Dedifferentiated amniotic fluid mesenchymal stem cell (primary cell): ENCODE data around the gene P2RX6.
"Not testable (repeated sequence)": the region's sequence is repeated elsewhere in the genome, so short reads cannot be mapped to it uniquely, and the experiment has no call there.

Experiments used
- DNase-seq: peaks from one replicate; pipeline ENCODE4 v3.0.0-alpha.2; 2016; ENCODE audit errors: extremely low spot score

Gene P2RX6

DNA sequence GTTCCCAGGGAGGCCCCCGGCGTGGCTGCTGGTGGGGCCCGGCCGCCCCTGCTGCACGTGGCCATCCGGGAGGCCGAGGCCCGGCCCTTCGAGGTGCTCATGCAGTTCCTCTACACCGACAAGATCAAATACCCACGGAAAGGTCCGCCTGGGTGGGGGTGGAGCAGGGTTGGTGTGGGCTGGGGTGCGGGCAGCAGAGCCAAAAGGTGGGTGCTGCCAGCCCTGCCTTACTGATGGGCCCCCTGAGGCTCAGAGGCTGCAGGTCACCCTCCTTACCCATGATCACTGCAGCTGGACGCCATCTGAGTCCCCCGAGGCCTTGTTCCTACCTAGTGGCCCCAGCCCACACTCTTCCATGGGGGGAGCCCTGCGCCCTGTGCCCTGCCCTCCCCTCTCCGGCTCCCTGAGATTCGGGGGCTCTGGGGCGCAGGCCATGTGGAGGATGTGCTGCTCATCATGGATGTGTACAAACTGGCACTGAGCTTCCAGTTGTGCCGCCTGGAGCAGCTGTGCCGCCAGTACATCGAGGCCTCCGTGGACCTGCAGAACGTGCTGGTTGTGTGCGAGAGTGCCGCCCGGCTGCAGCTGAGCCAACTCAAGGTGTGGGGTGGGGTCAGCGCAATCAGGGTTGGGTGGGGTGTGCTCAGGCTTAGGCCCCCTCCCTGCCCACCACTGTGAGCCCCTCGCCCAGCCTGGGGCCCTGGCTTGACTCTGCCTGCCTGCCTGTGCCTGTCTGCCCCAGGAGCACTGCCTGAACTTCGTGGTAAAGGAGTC lies 20.6 kb upstream of the P2RX6 start:
- no peak for DNase-seq

DNA sequence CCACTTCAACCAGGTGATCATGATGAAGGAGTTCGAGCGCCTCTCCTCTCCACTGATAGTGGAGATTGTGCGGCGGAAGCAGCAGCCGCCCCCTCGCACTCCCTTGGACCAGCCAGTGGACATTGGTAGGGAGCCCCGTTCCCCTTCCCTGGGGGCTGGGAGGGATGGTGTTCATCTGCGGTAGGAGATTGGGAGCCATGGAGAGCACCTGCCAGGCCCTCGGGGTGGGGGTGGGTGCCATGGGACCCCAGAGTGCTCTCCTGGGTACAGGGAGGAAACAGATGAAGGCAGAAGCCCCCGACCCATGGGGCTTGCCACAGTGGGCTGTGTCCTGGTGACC lies 20.1 kb upstream of the P2RX6 start:
- DNase-seq, result no peak

GRCh38 chr22:20995329-20996030 lies 19.5 kb upstream of the P2RX6 start:
- no peak for DNase-seq

- DNase-seq, result no peak
These were observed 18.9 kb upstream of the P2RX6 start for GRCh38 chr22:20996031-20996410.

DNA sequence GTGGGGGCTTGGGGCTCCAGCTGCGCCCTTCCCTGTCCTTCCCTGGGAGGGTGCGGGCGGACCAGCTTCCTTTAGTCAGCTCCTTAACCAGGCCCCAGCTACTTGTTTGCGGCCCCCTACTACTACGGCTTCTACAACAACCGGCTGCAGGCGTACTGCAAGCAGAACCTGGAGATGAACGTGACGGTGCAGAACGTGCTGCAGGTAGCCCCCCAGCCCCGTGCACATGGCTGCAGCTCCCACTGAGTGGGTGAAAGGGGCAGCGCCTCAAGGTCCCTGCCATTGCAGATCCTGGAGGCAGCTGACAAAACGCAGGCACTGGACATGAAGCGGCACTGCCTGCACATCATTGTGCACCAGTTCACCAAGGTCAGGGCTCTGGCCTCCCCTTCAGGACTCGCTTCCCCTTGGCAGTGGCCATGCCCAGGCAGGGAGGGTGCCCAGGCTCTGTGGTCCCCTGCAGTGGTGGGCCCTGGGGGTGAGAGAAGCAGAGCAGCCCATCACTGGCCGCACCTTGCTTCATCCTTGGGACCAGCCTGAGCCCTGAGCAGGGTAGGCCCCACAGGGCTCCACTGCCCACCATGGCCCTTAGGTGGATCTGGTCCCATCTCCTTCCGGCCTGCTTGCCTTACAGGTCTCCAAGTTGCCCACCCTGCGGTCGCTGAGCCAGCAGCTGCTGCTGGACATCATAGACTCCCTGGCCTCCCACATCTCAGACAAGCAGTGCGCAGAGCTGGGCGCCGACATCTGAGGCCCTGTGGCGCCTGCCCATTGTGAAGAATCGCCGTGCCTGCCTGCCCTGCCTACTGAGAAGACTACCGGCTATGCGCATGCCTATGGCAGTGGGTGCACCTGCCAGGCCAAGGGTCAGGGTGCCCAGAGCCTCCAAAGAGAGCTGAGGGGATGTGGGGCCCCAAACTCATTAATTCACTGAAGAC lies 18.1 kb upstream of the P2RX6 start:
- DNase-seq, result no peak

DNA sequence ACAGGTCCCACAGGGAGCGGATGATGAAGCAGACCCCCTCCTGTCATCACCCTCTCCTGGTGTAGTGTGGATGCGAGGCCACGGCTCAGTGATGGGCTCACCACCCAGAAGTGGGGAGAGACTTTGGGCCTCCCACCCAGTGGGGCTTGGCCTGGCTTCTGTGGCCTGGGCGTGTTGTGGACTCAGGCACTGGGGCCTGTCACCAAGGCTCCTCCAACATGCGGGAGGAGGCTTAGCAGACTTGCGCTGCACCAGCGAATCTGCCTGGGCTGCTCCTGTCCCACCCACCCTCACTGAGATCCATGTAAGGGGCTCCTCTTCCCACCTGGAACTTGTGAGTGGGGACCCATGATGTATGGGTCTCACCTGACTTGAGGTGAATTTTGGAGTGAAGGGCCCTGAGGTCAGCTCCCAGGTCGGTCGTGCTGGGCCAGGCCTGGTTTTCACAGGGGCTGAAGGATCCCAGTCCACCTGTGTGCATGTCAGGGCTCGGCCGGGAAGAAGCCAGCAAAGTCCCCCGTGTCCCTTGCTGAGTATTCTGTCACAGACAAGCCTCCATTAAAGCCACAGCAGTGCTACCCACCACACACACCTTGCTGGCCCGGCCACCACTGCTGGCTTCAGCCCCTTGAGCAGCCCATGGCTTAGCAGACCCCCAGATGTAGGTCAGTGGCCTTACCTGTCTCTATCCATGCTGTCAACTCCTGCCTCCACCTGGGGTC lies 17.3 kb upstream of the P2RX6 start:
- DNase-seq, result no peak

- DNase-seq, result no peak
These were observed 16.3 kb upstream of the P2RX6 start for GRCh38 chr22:20998411-20999336.

DNA sequence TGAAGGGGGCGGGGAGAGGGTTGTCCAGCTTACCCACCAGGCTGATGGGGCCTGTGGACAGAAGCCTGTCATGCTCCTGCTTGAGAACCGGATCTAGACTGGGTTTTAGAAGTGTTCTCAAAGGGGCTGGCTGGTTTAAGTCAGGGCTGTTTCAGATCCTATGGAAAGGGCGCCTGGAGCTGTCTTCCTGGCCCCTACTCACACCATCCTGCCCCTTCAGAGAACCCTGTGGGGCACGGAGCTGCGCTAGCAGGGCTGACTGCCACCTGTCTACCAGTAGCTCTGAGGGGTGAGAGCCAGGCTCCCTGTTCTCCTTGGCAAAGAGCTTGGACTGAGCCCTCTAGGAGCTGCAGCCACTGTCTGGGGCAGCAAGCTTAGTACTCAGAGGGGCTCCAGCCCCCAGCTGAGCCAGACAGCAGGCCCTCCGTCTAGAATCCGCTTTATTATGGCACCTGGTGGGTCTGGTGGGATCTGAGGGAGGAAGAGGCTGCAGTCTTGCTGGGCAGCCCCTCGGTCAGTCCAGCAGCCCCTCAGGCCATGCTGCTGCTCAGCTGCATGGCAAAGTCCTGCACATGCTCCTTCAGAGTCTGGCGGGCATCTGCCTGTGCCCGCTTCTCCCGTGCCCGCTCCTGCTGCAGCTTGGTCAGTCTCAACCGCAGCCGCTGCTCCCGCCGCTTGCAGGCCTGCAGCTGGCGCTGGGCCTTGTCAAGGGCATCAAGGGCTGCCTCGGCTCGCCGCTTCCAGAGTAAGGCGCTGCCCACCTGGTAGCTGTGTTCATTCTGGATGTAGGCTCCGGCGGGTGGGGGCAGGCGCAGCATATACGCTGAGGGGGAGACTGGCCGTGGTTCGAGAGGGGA lies 15.4 kb upstream of the P2RX6 start:
- no peak for DNase-seq

- DNase-seq, result no peak
These were observed 14.6 kb upstream of the P2RX6 start for GRCh38 chr22:21000207-21000986.

- no peak for DNase-seq
These were observed 13.9 kb upstream of the P2RX6 start for GRCh38 chr22:21000987-21001600.

DNA sequence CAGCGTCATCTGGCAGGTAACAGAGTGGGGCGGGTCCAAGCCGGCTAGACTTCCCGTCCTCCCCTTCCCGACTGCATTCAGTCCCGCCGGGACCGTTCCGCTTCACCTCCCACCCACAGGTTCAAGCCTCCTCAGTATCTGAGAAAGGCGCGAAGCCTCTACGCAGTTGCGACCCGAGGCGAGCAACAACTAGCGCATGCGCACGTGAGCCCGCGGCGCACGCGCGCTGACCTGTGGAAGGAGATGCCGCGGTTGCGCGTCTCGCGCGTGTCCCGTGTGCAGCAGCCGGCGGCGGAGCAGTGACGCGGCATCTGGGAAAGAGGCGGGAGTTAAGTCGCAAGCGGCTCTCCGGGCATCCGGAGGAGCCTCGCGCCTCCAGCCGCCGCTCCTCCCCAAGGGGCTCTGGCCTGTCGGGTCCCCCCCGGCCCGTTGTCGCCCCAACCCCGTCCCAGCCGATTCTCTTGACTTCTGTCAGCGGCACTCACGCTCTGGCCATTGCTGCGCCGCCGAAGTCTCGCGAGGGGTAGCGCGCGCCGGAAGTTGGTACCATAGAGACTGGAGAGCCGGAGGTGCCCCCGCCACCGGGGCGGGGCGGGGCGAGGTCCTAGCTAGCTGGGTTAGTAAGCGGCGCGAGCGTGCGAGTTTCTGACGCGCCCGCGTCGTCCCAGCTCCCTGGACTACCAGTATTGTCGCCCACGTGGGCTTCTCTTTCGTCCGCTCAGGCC lies 13.2 kb upstream of the P2RX6 start, which contains the start of gene THAP7:
Gene THAP7, minus strand, starts transcription at position 518 of the 725 bp plus-strand sequence. Its CDS starts 207 bp downstream, at position 311.
- DNase-seq, result peak; percentile 95

GRCh38 chr22:21003782-21004181 lies 11.2 kb upstream of the P2RX6 start:
- DNase-seq, result no peak

DNA sequence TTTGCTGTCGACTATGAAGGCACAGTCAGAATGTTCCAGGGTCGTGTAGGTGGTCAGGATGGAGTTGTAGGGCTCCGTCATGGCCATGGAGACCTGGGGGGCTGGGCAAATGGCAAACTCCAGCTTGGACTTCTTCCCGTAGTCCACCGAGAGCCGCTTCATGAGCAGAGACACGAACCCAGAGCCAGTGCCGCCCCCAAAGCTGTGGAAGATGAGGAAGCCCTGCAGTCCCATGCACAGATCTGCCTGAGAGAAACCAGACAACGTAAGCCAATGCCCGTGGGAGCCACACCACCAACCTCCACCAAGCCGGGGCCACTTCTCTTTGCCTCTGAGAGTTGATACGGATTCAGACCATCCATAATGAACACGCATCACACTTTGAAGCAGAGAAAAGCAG lies 5.8 kb upstream of the P2RX6 start:
- DNase-seq, result not testable (repeated sequence)

DNA sequence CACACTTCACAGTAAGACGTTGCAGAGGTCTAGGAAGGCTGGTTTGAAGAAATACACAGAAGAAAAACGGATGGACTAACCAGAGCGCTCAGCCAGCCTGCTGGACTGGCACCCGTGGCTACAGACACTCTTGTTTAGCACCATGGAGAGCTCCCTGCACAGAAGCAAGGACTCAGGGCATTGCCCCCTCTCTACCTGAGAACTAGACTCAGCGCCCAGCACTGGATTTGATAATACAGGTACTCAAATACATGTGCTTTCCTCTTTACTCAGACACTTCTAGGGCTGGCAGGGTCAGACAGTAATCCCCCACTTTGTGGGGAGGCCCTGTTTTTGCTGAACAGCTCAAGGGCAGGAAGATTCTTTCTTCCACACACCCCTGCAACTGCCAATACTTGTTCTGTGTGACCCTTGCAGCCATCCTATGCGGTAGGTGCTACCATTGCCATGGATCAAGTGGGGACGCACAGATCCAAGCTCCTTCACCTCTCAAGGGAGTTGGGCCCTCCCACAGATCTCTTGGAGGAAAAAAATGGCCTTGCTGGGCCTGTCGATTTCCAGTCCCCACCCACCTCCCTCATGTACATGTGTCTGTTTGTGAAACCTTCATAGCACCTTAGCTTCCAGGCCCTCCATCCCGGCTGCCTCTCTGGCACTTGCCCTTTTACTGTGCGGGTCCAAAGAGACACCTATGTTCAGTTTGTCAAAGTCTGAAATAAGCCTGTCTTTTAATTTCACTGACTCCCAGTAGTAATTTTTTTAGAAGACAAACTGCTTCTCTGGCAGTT lies 5.1 kb upstream of the P2RX6 start:
- no peak for DNase-seq

DNA sequence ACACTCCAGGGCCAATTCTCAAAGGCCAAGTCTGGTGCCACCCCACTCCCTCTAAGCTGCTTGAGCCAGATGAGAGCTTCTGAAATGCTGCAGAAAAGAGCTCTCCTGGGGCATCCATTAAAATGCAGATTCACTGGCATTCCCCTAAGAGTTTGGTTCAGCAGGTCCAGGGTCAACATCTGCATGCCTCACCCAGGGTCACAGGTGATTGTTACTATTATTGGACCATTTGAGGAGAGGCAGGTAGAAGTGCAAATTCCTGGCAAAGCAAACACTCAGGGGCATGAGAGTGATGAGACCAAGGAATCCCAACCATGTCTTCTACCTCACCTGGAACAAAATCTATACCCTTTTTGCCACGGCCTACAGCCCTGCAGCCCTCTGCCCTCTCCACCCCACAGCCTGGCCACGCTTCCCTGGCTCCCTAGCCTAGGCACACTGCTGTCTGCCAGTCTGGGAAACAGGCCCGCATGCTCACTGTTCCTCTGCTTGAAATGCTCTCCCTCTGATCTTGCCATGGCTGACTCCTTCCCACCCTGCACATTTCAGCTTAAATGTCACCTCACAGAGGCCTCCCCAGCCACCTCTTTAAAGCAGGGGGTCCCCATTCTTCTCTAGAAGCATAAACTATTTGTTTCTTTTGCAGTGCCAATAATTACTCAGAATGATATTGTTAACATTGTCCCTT lies 4.4 kb upstream of the P2RX6 start:
- DNase-seq, result no peak
